NCI-H1048 (cell line): ENCODE results near the gene SFXN1.

ENCODE experiments used
- DNase-seq: peaks from one replicate; lab custom pipeline; 2025; lab: John Stamatoyannopoulos, UW

The SFXN1 gene

GRCh38 chr5:175466700-175467318, 11.6 kb upstream of the SFXN1 start:
- no peak for DNase-seq

- no peak for DNase-seq
Measured at GRCh38 chr5:175467983-175468690, 10.2 kb upstream of the SFXN1 start.

- no peak for DNase-seq
Measured at GRCh38 chr5:175468892-175469291, 9.5 kb upstream of the SFXN1 start.

- DNase-seq, result no peak
Measured at GRCh38 chr5:175469916-175470315, 8.4 kb upstream of the SFXN1 start.

- peak; percentile 73 for DNase-seq
Measured at GRCh38 chr5:175470781-175471180, 7.6 kb upstream of the SFXN1 start.

- DNase-seq, result no peak
Measured at GRCh38 chr5:175471196-175471595, 7.2 kb upstream of the SFXN1 start.

- DNase-seq, result no peak
Measured at GRCh38 chr5:175471628-175472027, 6.7 kb upstream of the SFXN1 start.

- no peak for DNase-seq
Measured at GRCh38 chr5:175472378-175472777, 6.0 kb upstream of the SFXN1 start.

GRCh38 chr5:175475248-175475647, 3.1 kb upstream of the SFXN1 start:
- DNase-seq, result no peak

- DNase-seq, result no peak
Measured at GRCh38 chr5:175477440-175477839, 920 bp upstream of the SFXN1 start.

GRCh38 chr5:175478008-175478383, 364 bp upstream of the SFXN1 start:
- DNase-seq, result no peak

GRCh38 chr5:175479125-175479881, 943 bp downstream of the SFXN1 start:
- DNase-seq, result no peak

- no peak for DNase-seq
Measured at GRCh38 chr5:175483337-175483736, 5.0 kb downstream of the SFXN1 start.

- DNase-seq, result no peak
Measured at GRCh38 chr5:175484322-175484721, 6.0 kb downstream of the SFXN1 start.

GRCh38 chr5:175484829-175485228, 6.5 kb downstream of the SFXN1 start:
- DNase-seq, result no peak

- DNase-seq, result no peak
Measured at GRCh38 chr5:175485631-175486030, 7.3 kb downstream of the SFXN1 start.

GRCh38 chr5:175487514-175488222, 9.3 kb downstream of the SFXN1 start:
- DNase-seq, result no peak

- DNase-seq, result no peak
Measured at GRCh38 chr5:175489693-175490443, 11.5 kb downstream of the SFXN1 start.

GRCh38 chr5:175491223-175491622, 12.9 kb downstream of the SFXN1 start:
- no peak for DNase-seq

GRCh38 chr5:175493260-175493659, 14.9 kb downstream of the SFXN1 start:
- DNase-seq, result no peak

- no peak for DNase-seq
Measured at GRCh38 chr5:175493726-175494125, 15.4 kb downstream of the SFXN1 start.
